IMR-90 (cell line): ENCODE results near the gene TNPO1. TPM values are rescaled to one million over a fixed set of nuclear protein-coding genes. Genes with fewer than 3 reads are reported as not detected.

ENCODE experiments used
- ATAC-seq: fragments of 200-7000 bp; cut with Tn5 transposase; 2 replicates; pipeline ENCODE4 v1.9.1; 2020; ENCODE audit warnings: low read depth, mild to moderate bottlenecking, moderate library complexity
- BruUV-seq: library from RNA; stranded (reverse); fragments of 400-500 nt; replicated peaks from 2 replicates; lab custom pipeline; 2021; lab: Mats Ljungman, UMichigan
- CTCF ChIA-PET: fragments of 300-600 bp; formaldehyde crosslinking; extraction: SDS; loops from one replicate; lab custom pipeline; 2021; ENCODE audit warnings: antibody characterized with exemption; lab: Yijun Ruan, JAX
- POLR2A ChIA-PET: fragments of 300-600 bp; sonication (Branson Sonifier 250); formaldehyde crosslinking; loops from one replicate; lab custom pipeline; 2022; ENCODE audit warnings: antibody characterized with exemption; ENCODE audit not compliant: unreplicated experiment; lab: Charles Lee
- DNase-seq: peaks from one replicate; pipeline ENCODE4 v3.0.0; 2013
- H2AFZ ChIP-seq: replicated peaks from 2 replicates; pipeline ENCODE3; 2013; ENCODE audit warnings: low read length, mild to moderate bottlenecking; ENCODE audit not compliant: poor library complexity
- H2AK5ac ChIP-seq: 2 replicates; pipeline ENCODE4 v1.6.1; 2013; ENCODE audit warnings: low read depth, low read length, inconsistent platforms
- H2AK9ac ChIP-seq: replicated peaks from 2 replicates; pipeline ENCODE3; 2013; ENCODE audit warnings: mild to moderate bottlenecking, low read depth, low read length, moderate library complexity; ENCODE audit not compliant: poor library complexity
- H2BK120ac ChIP-seq: 2 replicates; pipeline ENCODE4 v1.6.1; 2013; ENCODE audit warnings: low read depth, low read length, inconsistent platforms
- H2BK15ac ChIP-seq: 3 replicates; pipeline ENCODE4 v1.6.1; 2013; ENCODE audit warnings: low read depth, low read length, inconsistent platforms
- H2BK20ac ChIP-seq: 2 replicates; pipeline ENCODE4 v1.6.1; 2013; ENCODE audit warnings: low read depth, mild to moderate bottlenecking, inconsistent platforms, low read length, moderate library complexity
- H2BK5ac ChIP-seq: 2 replicates; pipeline ENCODE4 v1.6.1; 2013; ENCODE audit warnings: mild to moderate bottlenecking, low read depth, low read length, inconsistent platforms; ENCODE audit not compliant: poor library complexity, severe bottlenecking
- H3K14ac ChIP-seq: replicated peaks from 2 replicates; pipeline ENCODE4 v1.6.1; 2013; ENCODE audit warnings: low read depth, low read length, inconsistent platforms
- H3K18ac ChIP-seq: 2 replicates; pipeline ENCODE4 v1.6.1; 2013; ENCODE audit warnings: low read depth, low read length, control low read depth
- H3K23ac ChIP-seq: 2 replicates; pipeline ENCODE4 v1.6.1; 2013; ENCODE audit warnings: low read depth, low read length, inconsistent platforms
- H3K27ac ChIP-seq: 2 replicates; pipeline ENCODE4 v1.5.1; 2013; ENCODE audit warnings: mild to moderate bottlenecking, control low read depth, low read length; ENCODE audit not compliant: insufficient read depth
- H3K27me3 ChIP-seq: 2 replicates; pipeline ENCODE4 v1.6.1; 2013; ENCODE audit warnings: low read length; ENCODE audit not compliant: control insufficient read depth, insufficient read depth
- H3K36me3 ChIP-seq: 2 replicates; pipeline ENCODE4 v1.6.1; 2013; ENCODE audit warnings: low read length, mixed read lengths; ENCODE audit not compliant: control insufficient read depth, insufficient read depth
- H3K4ac ChIP-seq: 2 replicates; pipeline ENCODE4 v1.6.1; 2013; ENCODE audit warnings: low read depth, low read length, inconsistent platforms
- H3K4me1 ChIP-seq: 2 replicates; pipeline ENCODE4 v1.6.1; 2013; ENCODE audit warnings: low read length, mixed read lengths; ENCODE audit not compliant: control insufficient read depth, insufficient read depth
- H3K4me2 ChIP-seq: 2 replicates; pipeline ENCODE4 v1.6.1; 2013; ENCODE audit warnings: low read depth, mild to moderate bottlenecking, control low read depth, low read length, moderate library complexity
- H3K4me3 ChIP-seq: 2 replicates; pipeline ENCODE4 v1.5.1; 2013; ENCODE audit warnings: low read depth, mild to moderate bottlenecking, control low read depth, low read length, moderate library complexity; ENCODE audit not compliant: insufficient read depth
- H3K56ac ChIP-seq: 2 replicates; pipeline ENCODE4 v1.6.1; 2013; ENCODE audit warnings: low read length, inconsistent platforms; ENCODE audit not compliant: insufficient read depth; ENCODE audit errors: extremely low read depth
- H3K79me1 ChIP-seq, 2 experiments: 2 replicates each; pipeline ENCODE4 v1.6.1; 2013; ENCODE audit warnings: low read length in 2 of 2, inconsistent platforms in 1 of 2, low read depth in 1 of 2
- H3K9ac ChIP-seq: 2 replicates; pipeline ENCODE4 v1.6.1; 2013; ENCODE audit warnings: low read depth, low read length, control low read depth
- H3K9me1 ChIP-seq: 2 replicates; pipeline ENCODE4 v1.6.1; 2013; ENCODE audit warnings: low read length, inconsistent platforms; ENCODE audit not compliant: insufficient read depth
- H3K9me3 ChIP-seq: 2 replicates; pipeline ENCODE4 v1.6.1; 2013; ENCODE audit warnings: low read length; ENCODE audit not compliant: control insufficient read depth, insufficient read depth
- H4K20me1 ChIP-seq: 2 replicates; pipeline ENCODE4 v1.6.1; 2013; ENCODE audit warnings: low read length, inconsistent platforms; ENCODE audit not compliant: insufficient read depth
- H4K5ac ChIP-seq: 2 replicates; pipeline ENCODE4 v1.6.1; 2013; ENCODE audit warnings: mild to moderate bottlenecking, low read depth, low read length, control low read depth
- H4K8ac ChIP-seq, 2 experiments: 2 replicates each; pipeline ENCODE4 v1.6.1; 2013; ENCODE audit warnings: low read depth in 2 of 2, low read length in 2 of 2, control low read depth in 1 of 2, inconsistent platforms in 1 of 2
- H4K91ac ChIP-seq: 2 replicates; pipeline ENCODE4 v1.6.1; 2013; ENCODE audit warnings: low read depth, low read length, inconsistent platforms; ENCODE audit not compliant: insufficient read depth
- CEBPB ChIP-seq: IDR thresholded peaks from 2 replicates; pipeline ENCODE4 v1.6.1; 2012; ENCODE audit warnings: low read depth, low read length, improper control_type of control experiment
- CHD1 ChIP-seq: IDR thresholded peaks from 2 replicates; pipeline ENCODE4 v1.6.1; 2012; ENCODE audit warnings: low read depth, low read length, improper control_type of control experiment
- CTCF ChIP-seq: conservative IDR thresholded peaks from 2 replicates; pipeline ENCODE4 v1.5.1; 2012; ENCODE audit warnings: mild to moderate bottlenecking, low read depth, low read length, improper control_type of control experiment
- ELK1 ChIP-seq: fragments of 150-350 bp; IDR thresholded peaks from 2 replicates; pipeline ENCODE4 v1.6.1; 2016; ENCODE audit warnings: low read depth, mild to moderate bottlenecking, low read length, moderate library complexity, borderline replicate concordance
- FOS ChIP-seq: fragments of 150-350 bp; IDR thresholded peaks from 2 replicates; pipeline ENCODE4 v1.6.1; 2016; ENCODE audit warnings: low read depth, low read length
- MAFK ChIP-seq: IDR thresholded peaks from 2 replicates; pipeline ENCODE4 v1.6.1; 2012; ENCODE audit warnings: low read depth, low read length, improper control_type of control experiment
- MAZ ChIP-seq: IDR thresholded peaks from 2 replicates; pipeline ENCODE4 v1.6.1; 2012; ENCODE audit warnings: low read depth, mild to moderate bottlenecking, low read length, improper control_type of control experiment, moderate library complexity, borderline replicate concordance
- MXI1 ChIP-seq: IDR thresholded peaks from 2 replicates; pipeline ENCODE4 v1.6.1; 2012; ENCODE audit warnings: low read depth, mild to moderate bottlenecking, low read length, moderate library complexity, borderline replicate concordance
- NFE2L2 ChIP-seq: fragments of 150-350 bp; IDR thresholded peaks from 2 replicates; pipeline ENCODE4 v1.6.1; 2016; ENCODE audit warnings: low read depth, mild to moderate bottlenecking, low read length
- POLR2A ChIP-seq: IDR thresholded peaks from 2 replicates; pipeline ENCODE4 v1.6.1; 2012; ENCODE audit warnings: mild to moderate bottlenecking, low read depth, low read length
- RAD21 ChIP-seq: IDR thresholded peaks from 2 replicates; pipeline ENCODE4 v1.6.1; 2012; ENCODE audit warnings: low read length, improper control_type of control experiment
- RCOR1 ChIP-seq: IDR thresholded peaks from 2 replicates; pipeline ENCODE4 v1.6.1; 2012; ENCODE audit warnings: mild to moderate bottlenecking, low read length, improper control_type of control experiment; ENCODE audit not compliant: insufficient replicate concordance
- SMC3 ChIP-seq: fragments of 150-350 bp; IDR thresholded peaks from 2 replicates; pipeline ENCODE4 v1.6.1; 2016; ENCODE audit warnings: low read depth, mild to moderate bottlenecking, antibody characterized with exemption, low read length, moderate library complexity
- USF2 ChIP-seq: fragments of 150-350 bp; IDR thresholded peaks from 2 replicates; pipeline ENCODE4 v1.6.1; 2017; ENCODE audit warnings: mild to moderate bottlenecking, antibody characterized with exemption, low read length, low read depth
- WGBS, 2 experiments: methylation state at CpG; one replicate each; pipeline versions ENCODE4 v1.1.5 to v1.1.7; 2013; ENCODE audit warnings: missing lambda C conversion rate in 2 of 2; ENCODE audit not compliant: insufficient read length in 1 of 2; ENCODE audit errors: extremely low coverage in 2 of 2; 5-methylcytosine and 5-hydroxymethylcytosine counted together
- dilution Hi-C: fragments of 300-500 bp; cut with HindIII; formaldehyde crosslinking; loops from one replicate; pipeline ENCODE4 v1.14.3; 2018; ENCODE audit warnings: low sequenced_read_pairs; ENCODE audit not compliant: unreplicated experiment
- in situ Hi-C: fragments of 300-500 bp; cut with MboI; formaldehyde crosslinking; loops from 3 replicates; pipeline ENCODE4 v1.14.3; 2019; ENCODE audit warnings: low sequenced_read_pairs, inconsistent platforms, mixed read lengths
- intact Hi-C: fragments of 100-400 bp; cut with micrococcal nuclease; formaldehyde crosslinking; loops from 2 replicates; pipeline ENCODE4 v1.10.0; 2022
- polyA plus RNA-seq, 3 experiments: library from polyadenylated mRNA; depleted of rRNA; stranded (reverse); fragments of >200 nt; gene quantifications; 2 replicates each; pipeline ENCODE4 v1.2.3, GENCODE V29; 2012; ENCODE audit warnings: low replicate concordance in 1 of 3
- total RNA-seq: library from RNA; depleted of rRNA; stranded (reverse); fragments of >200 nt; gene quantifications from 2 replicates; pipeline ENCODE4 v1.2.3, GENCODE V29; 2012

TNPO1 gene
- total and polyA plus RNA-seq, 2 of the 4 experiments (the other 2 are of a cell fraction), result 45.5 to 400 TPM

- H3K4me3 ChIP-seq, result no peak overlapping the region
- H3K56ac ChIP-seq, result no peak overlapping the region
- H2AK9ac ChIP-seq, result no peak overlapping the region
- H3K4me1 ChIP-seq, result no peaks in the 10 kb centered on the region
- H2AK5ac ChIP-seq, result no peak overlapping the region
- H3K79me1 ChIP-seq, result no peaks in the 10 kb centered on the region
- no peaks in the 10 kb centered on the region for H3K9me1 ChIP-seq
- ChIA-PET CTCF (no interaction called here), POLR2A (no interaction called here)
- intact Hi-C loops (no loop called here), dilution Hi-C loops (no loop called here), in situ Hi-C loops (no loop called here)
- no peak overlapping the region for H3K4me2 ChIP-seq
- H3K27me3 ChIP-seq, result no peaks in the 10 kb centered on the region
- no peak overlapping the region for H3K4ac ChIP-seq
- no peaks in the 10 kb centered on the region for H4K20me1 ChIP-seq
- ATAC-seq (peak; percentile 44), DNase-seq (peak; percentile 32)
- no peak overlapping the region for H2BK120ac ChIP-seq
- no peak overlapping the region for H2BK20ac ChIP-seq
- H3K36me3 ChIP-seq, result no peaks in the 10 kb centered on the region
- no peak overlapping the region for H4K91ac ChIP-seq
- H3K9me3 ChIP-seq, result no peaks in the 10 kb centered on the region
- TF ChIP-seq POLR2A (no peak), NFE2L2 (no peak), CEBPB (no peak), USF2 (no peak), FOS (no peak), RCOR1 (no peak), CHD1 (no peak), SMC3 (no peak), MXI1 (no peak), ELK1 (no peak), MAZ (no peak), CTCF (no peak), RAD21 (no peak), MAFK (no peak)
- H4K8ac ChIP-seq, result no peak overlapping the region
- no peak overlapping the region for H2AFZ ChIP-seq
- H3K9ac ChIP-seq, result no peak overlapping the region
- no peak overlapping the region for H3K18ac ChIP-seq
- H2BK15ac ChIP-seq, result no peak overlapping the region
- no CpG with 5 or more reads among the region's 1 CpG for WGBS, 2 experiments
- no TSS peak for BruUV-seq
- no peak overlapping the region for H2BK5ac ChIP-seq
- H4K5ac ChIP-seq, result no peak overlapping the region
- no peak overlapping the region for H3K27ac ChIP-seq
- H3K23ac ChIP-seq, result no peak overlapping the region
- no peak overlapping the region for H3K14ac ChIP-seq
Measured at GRCh38 chr5:72938206-72938605, 121.7 kb downstream of the TNPO1 start.
